HG02840 (cell line): Measurements from ENCODE around the gene H19.

Experiments used
- ATAC-seq: cut with Tn5 transposase; IDR thresholded peaks from one replicate; pipeline ENCODE4 v1.9.1; 2021; ENCODE audit warnings: mild to moderate bottlenecking, moderate library complexity, moderate number of reproducible peaks; ENCODE audit not compliant: unreplicated experiment, low FRiP score

H19 gene

GRCh38 chr11:1987024-1987423 lies 10.6 kb downstream of the H19 start:
- no peak for ATAC-seq

GRCh38 chr11:1983601-1983961 lies 14.1 kb downstream of the H19 start:
- ATAC-seq: no peak

- ATAC-seq: no peak
These were observed 14.6 kb downstream of the H19 start for GRCh38 chr11:1982873-1983600.

GRCh38 chr11:1979607-1980006 lies 18.0 kb downstream of the H19 start:
- ATAC-seq: no peak

- no peak for ATAC-seq
These were observed 18.7 kb downstream of the H19 start for GRCh38 chr11:1978720-1979473.

- ATAC-seq: no peak
These were observed 22.5 kb downstream of the H19 start for GRCh38 chr11:1975185-1975584.

GRCh38 chr11:1970956-1971355 lies 26.7 kb downstream of the H19 start:
- no peak for ATAC-seq

- no peak for ATAC-seq
These were observed 27.9 kb downstream of the H19 start for GRCh38 chr11:1969776-1970175.

GRCh38 chr11:1969035-1969434 lies 28.6 kb downstream of the H19 start:
- ATAC-seq: no peak

GRCh38 chr11:1968454-1969002 lies 29.1 kb downstream of the H19 start:
- no peak for ATAC-seq

GRCh38 chr11:1967641-1968225 lies 29.9 kb downstream of the H19 start:
- ATAC-seq: no peak

GRCh38 chr11:1966531-1966930 lies 31.1 kb downstream of the H19 start:
- no peak for ATAC-seq

- no peak for ATAC-seq
These were observed 32.7 kb downstream of the H19 start for GRCh38 chr11:1964955-1965354.

GRCh38 chr11:1964348-1964747 lies 33.3 kb downstream of the H19 start:
- no peak for ATAC-seq

- ATAC-seq: no peak
These were observed 33.8 kb downstream of the H19 start for GRCh38 chr11:1963864-1964263.

GRCh38 chr11:1959786-1960185 lies 37.9 kb downstream of the H19 start:
- no peak for ATAC-seq

GRCh38 chr11:1958367-1958766 lies 39.3 kb downstream of the H19 start:
- ATAC-seq: no peak

GRCh38 chr11:1953489-1954266 lies 44.0 kb downstream of the H19 start:
- ATAC-seq: no peak

GRCh38 chr11:1952806-1953482 lies 44.7 kb downstream of the H19 start:
- ATAC-seq: no peak

GRCh38 chr11:1949922-1950321 lies 47.7 kb downstream of the H19 start:
- ATAC-seq: no peak
